Urinary bladder (tissue), 4 donors: ENCODE data around the gene SLC25A22. TPM values are rescaled to one million over a fixed set of nuclear protein-coding genes. Genes with fewer than 3 reads are reported as not detected.

ENCODE experiments used
- DNase-seq: peaks from one replicate; pipeline ENCODE4 v3.0.0-alpha.2; 2015; ENCODE audit errors: extremely low spot score
- H3K27ac ChIP-seq: one replicate; pipeline ENCODE4 v1.5.1; 2013; ENCODE audit warnings: low read depth, mild to moderate bottlenecking, moderate library complexity
- H3K36me3 ChIP-seq: one replicate; pipeline ENCODE4 v1.6.1; 2013; ENCODE audit warnings: mild to moderate bottlenecking, moderate library complexity; ENCODE audit not compliant: insufficient read depth
- H3K4me1 ChIP-seq: one replicate; pipeline ENCODE4 v1.6.1; 2013; ENCODE audit warnings: mild to moderate bottlenecking, moderate library complexity; ENCODE audit not compliant: insufficient read depth
- H3K4me3 ChIP-seq: one replicate; pipeline ENCODE4 v1.5.1; 2013; ENCODE audit warnings: low read depth, low read length
- WGBS: extraction: QIAGEN DNeasy Blood & Tissue Kit; methylation state at CpG from one replicate; pipeline ENCODE4 v1.1.7; 2013; 5-methylcytosine and 5-hydroxymethylcytosine counted together
- polyA plus RNA-seq: library from polyadenylated mRNA; stranded (reverse); fragments of 200-250 nt; gene quantifications from one replicate; pipeline ENCODE4 v1.2.3, GENCODE V29; 2013
- small RNA-seq: library from RNA; depleted of rRNA; stranded (forward); fragments of <200 nt; gene quantifications from one replicate; pipeline ENCODE3, GENCODE V24; 2014
- total RNA-seq: library from RNA; depleted of rRNA; stranded (reverse); fragments of >200 nt; gene quantifications from one replicate; pipeline ENCODE4 v1.2.3, GENCODE V29; 2014
- donor health status: healthy with polysubstance abuse.
- donor health status: healthy.

SLC25A22 gene
- total and polyA plus RNA-seq, 2 donors: 7.5 to 17.1 TPM

DNA sequence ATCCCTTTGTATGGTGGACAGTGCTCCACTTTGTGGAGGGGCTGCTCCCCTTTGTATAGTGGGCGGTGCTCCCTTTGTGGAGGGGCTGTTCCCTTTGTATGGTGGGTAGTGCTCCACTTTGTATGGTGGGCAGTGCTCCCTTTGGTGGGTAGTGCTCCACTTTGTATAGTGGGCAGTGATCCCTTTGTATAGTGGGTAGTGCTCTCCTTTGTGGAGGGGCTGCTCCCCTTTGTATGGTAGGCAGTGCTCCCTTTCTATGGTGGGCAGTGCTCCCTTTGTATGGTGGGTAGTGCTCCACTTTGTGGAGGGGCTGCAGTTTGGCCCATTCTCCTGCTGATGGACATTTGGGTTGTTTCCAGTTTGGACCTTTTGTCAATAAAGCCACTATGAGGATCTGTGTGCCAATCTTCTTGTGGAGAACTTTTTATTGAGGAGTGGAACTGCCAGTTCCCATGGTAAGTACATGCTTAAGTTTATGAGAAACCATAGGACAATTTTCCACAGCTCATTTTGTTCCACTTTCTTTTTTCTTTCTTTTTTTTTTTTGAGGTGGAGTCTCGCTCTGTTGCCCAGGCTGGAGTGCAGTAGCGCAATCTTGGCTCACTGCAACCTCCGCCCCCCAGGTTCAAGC, 55.4 kb downstream of the SLC25A22 start:
- H3K4me3 ChIP-seq: no peak overlapping the region
- WGBS: 97% methylated on average over 4 of the region's 4 CpGs

GRCh38 chr11:742156-742546, 55.9 kb downstream of the SLC25A22 start:
- no peak overlapping the region for H3K27ac ChIP-seq
- WGBS: 90% methylated on average over 3 of the region's 3 CpGs
- no peak for DNase-seq
- no peaks in the 10 kb centered on the region for H3K4me1 ChIP-seq
- H3K4me3 ChIP-seq: no peak overlapping the region
- no peaks in the 10 kb centered on the region for H3K36me3 ChIP-seq

More for the DNA sequence above, 55.4 kb downstream of the SLC25A22 start:
- no peaks in the 10 kb centered on the region for H3K4me1 ChIP-seq
- no peak for DNase-seq
- H3K27ac ChIP-seq: no peak overlapping the region
- no peaks in the 10 kb centered on the region for H3K36me3 ChIP-seq

Small RNA genes within 50 kb of the gene (small RNA-seq; reads per million reads assigned to genes)
- not detected for gene SNORA52

Other genes with a start within 250 kb of the SLC25A22 start
- gene LMNTD2, start 237.5 kb downstream of the SLC25A22 start, total RNA-seq: 0.37 TPM
- 1.2 TPM for gene LMNTD2, start 237.5 kb downstream of the SLC25A22 start, polyA plus RNA-seq
- 3.3 TPM for gene RASSF7, start 237.3 kb downstream of the SLC25A22 start, total RNA-seq
- gene RASSF7, start 237.3 kb downstream of the SLC25A22 start, polyA plus RNA-seq: 13.8 TPM
- gene PHRF1, start 221.8 kb downstream of the SLC25A22 start, total RNA-seq: 16.5 TPM
- 21.1 TPM for gene PHRF1, start 221.8 kb downstream of the SLC25A22 start, polyA plus RNA-seq
- gene IRF7, start 182.3 kb downstream of the SLC25A22 start, total RNA-seq: 9.8 TPM
- gene IRF7, start 182.3 kb downstream of the SLC25A22 start, polyA plus RNA-seq: 23.2 TPM
- not detected for gene CDHR5, start 173.3 kb downstream of the SLC25A22 start, total RNA-seq
- 0.05 TPM for gene CDHR5, start 173.3 kb downstream of the SLC25A22 start, polyA plus RNA-seq
- not detected for gene SCT, start 171.1 kb downstream of the SLC25A22 start, total RNA-seq
- gene SCT, start 171.1 kb downstream of the SLC25A22 start, polyA plus RNA-seq: not detected
- gene DRD4, start 161.0 kb downstream of the SLC25A22 start, total RNA-seq: not detected
- 0.39 TPM for gene DRD4, start 161.0 kb downstream of the SLC25A22 start, polyA plus RNA-seq
- gene DEAF1, start 103.1 kb downstream of the SLC25A22 start, total RNA-seq: 14.9 TPM
- 29.7 TPM for gene DEAF1, start 103.1 kb downstream of the SLC25A22 start, polyA plus RNA-seq
- 10.8 TPM for gene TMEM80, start 102.5 kb downstream of the SLC25A22 start, total RNA-seq
- 36.8 TPM for gene TMEM80, start 102.5 kb downstream of the SLC25A22 start, polyA plus RNA-seq
- 12.4 TPM for gene EPS8L2, start 92.0 kb downstream of the SLC25A22 start, total RNA-seq
- 23.2 TPM for gene EPS8L2, start 92.0 kb downstream of the SLC25A22 start, polyA plus RNA-seq
- gene TALDO1, start 50.8 kb downstream of the SLC25A22 start, total RNA-seq: 62.9 TPM
- 201 TPM for gene TALDO1, start 50.8 kb downstream of the SLC25A22 start, polyA plus RNA-seq
- 26.4 TPM for gene GATD1, start 20.8 kb downstream of the SLC25A22 start, total RNA-seq
- gene GATD1, start 20.8 kb downstream of the SLC25A22 start, polyA plus RNA-seq: 43.3 TPM
- gene CEND1, start 8.2 kb downstream of the SLC25A22 start, total RNA-seq: not detected
- gene CEND1, start 8.2 kb downstream of the SLC25A22 start, polyA plus RNA-seq: 1.4 TPM
- 7.2 TPM for gene PIDD1, start 7.0 kb upstream of the SLC25A22 start, total RNA-seq
- gene PIDD1, start 7.0 kb upstream of the SLC25A22 start, polyA plus RNA-seq: 12.4 TPM
- gene RPLP2, start 11.7 kb upstream of the SLC25A22 start, total RNA-seq: 189 TPM
- 1,859 TPM for gene RPLP2, start 11.7 kb upstream of the SLC25A22 start, polyA plus RNA-seq
- gene PNPLA2, start 20.6 kb upstream of the SLC25A22 start, total RNA-seq: 13.6 TPM
- gene PNPLA2, start 20.6 kb upstream of the SLC25A22 start, polyA plus RNA-seq: 131 TPM
- 5.9 TPM for gene CRACR2B, start 29.6 kb upstream of the SLC25A22 start, total RNA-seq
- gene CRACR2B, start 29.6 kb upstream of the SLC25A22 start, polyA plus RNA-seq: 20.2 TPM
- gene CD151, start 34.7 kb upstream of the SLC25A22 start, total RNA-seq: 115 TPM
- gene CD151, start 34.7 kb upstream of the SLC25A22 start, polyA plus RNA-seq: 692 TPM
- gene POLR2L, start 44.2 kb upstream of the SLC25A22 start, total RNA-seq: 21.7 TPM
- gene POLR2L, start 44.2 kb upstream of the SLC25A22 start, polyA plus RNA-seq: 148 TPM
- 39.4 TPM for gene TSPAN4, start 44.6 kb upstream of the SLC25A22 start, total RNA-seq
- 144 TPM for gene TSPAN4, start 44.6 kb upstream of the SLC25A22 start, polyA plus RNA-seq
- gene CHID1, start 112.5 kb upstream of the SLC25A22 start, total RNA-seq: 23.4 TPM
- gene CHID1, start 112.5 kb upstream of the SLC25A22 start, polyA plus RNA-seq: 62.3 TPM
- gene AP2A2, start 127.6 kb upstream of the SLC25A22 start, total RNA-seq: 26.5 TPM
- 51.4 TPM for gene AP2A2, start 127.6 kb upstream of the SLC25A22 start, polyA plus RNA-seq
- not detected for gene MUC6, start 238.4 kb upstream of the SLC25A22 start, total RNA-seq
- not detected for gene MUC6, start 238.4 kb upstream of the SLC25A22 start, polyA plus RNA-seq